A549 (cell line): Measurements from ENCODE around the gene ATP8A1. TPM values are rescaled to one million over a fixed set of nuclear protein-coding genes. Genes with fewer than 3 reads are reported as not detected.

Experiments used
- ATAC-seq, 2 experiments: fragments of 200-7000 bp in 1 of 2; fragments of >200 bp in 1 of 2; cut with Nextera tagmentation in 1 of 2; cut with Tn5 transposase in 1 of 2; 3 replicates each; pipeline versions ENCODE4 v1.8.0 to v1.9.1; 2018 to 2020; ENCODE audit warnings: mild to moderate bottlenecking in 1 of 2, moderate library complexity in 1 of 2
- CTCF ChIA-PET: fragments of 300-600 bp; sonication (Branson Sonifier 250); formaldehyde crosslinking; extraction: SDS; loops from one replicate; lab custom pipeline; 2021; ENCODE audit warnings: antibody characterized with exemption, inconsistent platforms; lab: Yijun Ruan, JAX
- POLR2A ChIA-PET: fragments of 350-600 bp; formaldehyde crosslinking; extraction: SDS; loops from one replicate; lab custom pipeline; 2021; ENCODE audit warnings: antibody characterized with exemption, inconsistent platforms; lab: Yijun Ruan, JAX
- DNase-seq, 2 experiments: peaks; one replicate each; pipeline versions ENCODE4 v3.0.0 to v3.0.0-alpha.2; 2011 to 2016; ENCODE audit warnings: low read depth in 1 of 2, low spot score in 1 of 2
- FAIRE-seq: peaks from 2 replicates; lab custom pipeline; 2011; peaks lifted over from hg19 to GRCh38; lab: Jason Lieb, UNC
- H3K27ac ChIP-seq, 2 experiments: fragments of >200 bp; sonication (Bioruptor Twin); formaldehyde crosslinking; 3 replicates each; pipeline ENCODE4 v1.5.1; 2016 to 2017
- H3K4me1 ChIP-seq: fragments of >200 bp; sonication (Bioruptor Twin); formaldehyde crosslinking; 3 replicates; pipeline ENCODE4 v1.6.1; 2016
- H3K4me2 ChIP-seq: fragments of >200 bp; sonication (Bioruptor Twin); formaldehyde crosslinking; 3 replicates; pipeline ENCODE4 v1.6.1; 2016
- H3K4me3 ChIP-seq: fragments of >200 bp; sonication (Bioruptor Twin); formaldehyde crosslinking; 3 replicates; pipeline ENCODE4 v1.5.1; 2016
- H3K9me3 ChIP-seq: fragments of >200 bp; sonication (Bioruptor Twin); formaldehyde crosslinking; 3 replicates; pipeline ENCODE4 v1.6.1; 2016
- ATOH8 ChIP-seq: fragments of 250-450 bp; sonication (Bioruptor Pico); IDR thresholded peaks from 2 replicates; pipeline ENCODE4 v1.5.0; 2020; ENCODE audit warnings: low read depth, mild to moderate bottlenecking, moderate library complexity
- BCL3 ChIP-seq: fragments of >200 bp; sonication (Bioruptor Twin); formaldehyde crosslinking; IDR thresholded peaks from 3 replicates; pipeline ENCODE4 v1.6.1; 2016
- BHLHE40 ChIP-seq: IDR thresholded peaks from 2 replicates; pipeline ENCODE4 v1.6.1; 2012; ENCODE audit warnings: low read depth, low read length, inconsistent platforms
- CBX8 ChIP-seq: fragments of 200-600 bp; sonication (generic); IDR thresholded peaks from 2 replicates; pipeline ENCODE4 v1.6.1; 2016
- CHD2 ChIP-seq: fragments of 150-350 bp; IDR thresholded peaks from 2 replicates; pipeline ENCODE4 v1.6.1; 2014; ENCODE audit warnings: low read length; ENCODE audit not compliant: partially characterized antibody
- CTCF ChIP-seq: fragments of >200 bp; sonication (Bioruptor Twin); formaldehyde crosslinking; IDR thresholded peaks from 3 replicates; pipeline ENCODE4 v1.5.1; 2016
- EHMT2 ChIP-seq: fragments of 200-600 bp; sonication (generic); IDR thresholded peaks from 2 replicates; pipeline ENCODE4 v1.6.1; 2016; ENCODE audit warnings: antibody characterized with exemption, low read depth, mild to moderate bottlenecking, moderate library complexity
- FOSB ChIP-seq: fragments of 250-450 bp; sonication (Bioruptor Pico); IDR thresholded peaks from 2 replicates; pipeline ENCODE4 v1.5.0; 2020; ENCODE audit warnings: mild to moderate bottlenecking, moderate library complexity
- HDAC2 ChIP-seq: fragments of 200-600 bp; sonication (generic); IDR thresholded peaks from 2 replicates; pipeline ENCODE4 v1.6.1; 2016
- HES2 ChIP-seq: fragments of >200 bp; sonication (Bioruptor Twin); formaldehyde crosslinking; IDR thresholded peaks from 2 replicates; pipeline ENCODE4 v1.6.1; 2016
- HEYL ChIP-seq: fragments of 250-450 bp; sonication (Bioruptor Pico); IDR thresholded peaks from 2 replicates; pipeline ENCODE4 v1.8.0; 2021; ENCODE audit warnings: mild to moderate bottlenecking, moderate library complexity
- HOXA7 ChIP-seq: fragments of 250-450 bp; sonication (Bioruptor Pico); IDR thresholded peaks from 2 replicates; pipeline ENCODE4 v1.5.0; 2020; ENCODE audit warnings: mild to moderate bottlenecking, moderate library complexity
- JUN ChIP-seq, 2 experiments: fragments of >200 bp; sonication (Bioruptor Twin); formaldehyde crosslinking; IDR thresholded peaks; 2 replicates in 1 of 2; 3 replicates in 1 of 2; pipeline ENCODE4 v1.6.1; 2016 to 2017
- JUNB ChIP-seq: fragments of >200 bp; sonication (Bioruptor Twin); formaldehyde crosslinking; IDR thresholded peaks from 2 replicates; pipeline ENCODE4 v1.6.1; 2016
- KDM1A ChIP-seq: fragments of 200-600 bp; sonication (generic); IDR thresholded peaks from 2 replicates; pipeline ENCODE4 v1.6.1; 2016; ENCODE audit warnings: low read depth, mild to moderate bottlenecking
- KDM5A ChIP-seq: fragments of 200-600 bp; sonication (generic); IDR thresholded peaks from 2 replicates; pipeline ENCODE4 v1.6.1; 2016; ENCODE audit warnings: antibody characterized with exemption, mild to moderate bottlenecking
- MAFK ChIP-seq: fragments of 450-650 bp; IDR thresholded peaks from 2 replicates; pipeline ENCODE4 v1.6.1; 2014; ENCODE audit not compliant: partially characterized antibody
- MAZ ChIP-seq: fragments of 150-350 bp; IDR thresholded peaks from 2 replicates; pipeline ENCODE4 v1.6.1; 2014; ENCODE audit warnings: antibody characterized with exemption, low read depth, low read length, borderline replicate concordance
- MYC ChIP-seq: IDR thresholded peaks from 2 replicates; pipeline ENCODE4 v1.6.1; 2012; ENCODE audit warnings: mild to moderate bottlenecking, inconsistent platforms, low read length, improper control_type of control experiment, borderline replicate concordance
- NFE2L2 ChIP-seq: fragments of 150-350 bp; conservative IDR thresholded peaks from 2 replicates; pipeline ENCODE4 v1.6.1; 2014; ENCODE audit warnings: low read length
- NPAS2 ChIP-seq: fragments of 250-450 bp; sonication (Bioruptor Pico); IDR thresholded peaks from 2 replicates; pipeline ENCODE4 v1.8.0; 2022; ENCODE audit warnings: mild to moderate bottlenecking, moderate library complexity, borderline replicate concordance
- NR3C1 ChIP-seq: fragments of >200 bp; sonication (Bioruptor Twin); formaldehyde crosslinking; IDR thresholded peaks from 3 replicates; pipeline ENCODE4 v1.6.1; 2017
- POLR2AphosphoS2 ChIP-seq: conservative IDR thresholded peaks from 2 replicates; pipeline ENCODE4 v1.6.1; 2012; ENCODE audit warnings: low read length, improper control_type of control experiment, inconsistent platforms
- RAD21 ChIP-seq, 2 experiments: fragments of >200 bp in 1 of 2; sonication (Bioruptor Twin) in 1 of 2; formaldehyde crosslinking in 1 of 2; IDR thresholded peaks in 1 of 2; conservative IDR thresholded peaks in 1 of 2; 2 replicates in 1 of 2; 3 replicates in 1 of 2; pipeline ENCODE4 v1.6.1; 2012 to 2018; ENCODE audit warnings: inconsistent platforms in 1 of 2
- RARB ChIP-seq: fragments of 250-450 bp; sonication (Bioruptor Pico); IDR thresholded peaks from 2 replicates; pipeline ENCODE4 v1.8.0; 2021; ENCODE audit warnings: mild to moderate bottlenecking, moderate library complexity
- RCOR1 ChIP-seq: fragments of 150-350 bp; IDR thresholded peaks from 2 replicates; pipeline ENCODE4 v1.6.1; 2014; ENCODE audit warnings: antibody characterized with exemption, low read length, low read depth
- RNF2 ChIP-seq: fragments of 200-600 bp; sonication (generic); IDR thresholded peaks from 2 replicates; pipeline ENCODE4 v1.6.1; 2016; ENCODE audit warnings: low read depth, mild to moderate bottlenecking, antibody characterized with exemption, moderate library complexity, borderline replicate concordance
- SMC3 ChIP-seq: fragments of >200 bp; sonication (Bioruptor Twin); formaldehyde crosslinking; IDR thresholded peaks from 3 replicates; pipeline ENCODE4 v1.6.1; 2018; ENCODE audit warnings: inconsistent platforms
- SREBF2 ChIP-seq: fragments of 450-650 bp; IDR thresholded peaks from 2 replicates; pipeline ENCODE4 v1.6.1; 2014; ENCODE audit warnings: mild to moderate bottlenecking, moderate library complexity
- ZC3H11A ChIP-seq: fragments of 450-650 bp; IDR thresholded peaks from 2 replicates; pipeline ENCODE4 v1.6.1; 2014; ENCODE audit warnings: antibody characterized with exemption, mild to moderate bottlenecking
- ZFP36 ChIP-seq: fragments of 450-650 bp; IDR thresholded peaks from 2 replicates; pipeline ENCODE4 v1.6.1; 2014; ENCODE audit warnings: borderline replicate concordance; ENCODE audit not compliant: partially characterized antibody
- WGBS: methylation state at CpG from one replicate; pipeline ENCODE4 v1.1.6; 2017; ENCODE audit errors: missing lambda C conversion rate; 5-methylcytosine and 5-hydroxymethylcytosine counted together
- polyA plus RNA-seq, 4 experiments: library from polyadenylated mRNA; depleted of rRNA in 3 of 4; stranded (reverse); fragments of >200 nt; fragmentation: RNase III in 1 of 4; extraction: RNeasy Plus Mini Kit Qiagen cat#74134 plus additional on column Dnase treatment in 1 of 4; gene quantifications; 2 replicates in 3 of 4; 3 replicates in 1 of 4; pipeline ENCODE4 v1.2.3, GENCODE V29; 2011 to 2017
- TF ChIP-seq, protein P1 (sequence below): fragments of 450-650 bp; IDR thresholded peaks from 2 replicates; pipeline ENCODE4 v1.6.1; 2014; ENCODE audit warnings: antibody characterized with exemption

The ATP8A1 gene
- polyA plus RNA-seq, 2 of the 4 experiments (the other 2 are of a cell fraction): 0.06 to 0.25 TPM

DNA sequence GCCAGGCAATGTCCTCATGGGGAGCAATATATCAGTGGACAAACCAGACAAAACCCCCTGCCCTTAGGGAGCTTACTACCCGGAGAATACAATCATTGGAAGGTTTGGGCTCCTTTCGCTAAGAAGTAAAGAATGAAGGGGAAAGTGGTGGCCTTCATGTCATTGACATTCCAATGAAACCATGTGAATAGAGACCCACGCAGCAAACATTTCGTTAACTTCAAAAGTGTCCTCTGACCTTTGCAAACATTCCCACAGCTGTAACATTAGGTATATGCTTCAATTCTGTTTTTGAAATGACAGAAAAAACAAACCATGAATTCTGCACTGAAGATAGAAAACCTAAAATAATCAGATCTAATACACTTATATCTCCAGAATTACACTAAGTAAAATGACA lies 7.0 kb downstream of the ATP8A1 start:
- CTCF ChIA-PET: no interaction called here
- no peak for DNase-seq
- POLR2A ChIA-PET: no interaction called here
- Histone ChIP-seq H3K4me1 (no peaks in the 10 kb centered on the region), H3K9me3 (no peaks in the 10 kb centered on the region), H3K4me3 (no peak overlapping the region), H3K4me2 (no peak overlapping the region), H3K27ac (no peak overlapping the region)
- no peak for TF ChIP-seq MYC
- TF ChIP-seq EHMT2: no peak
- no peak for TF ChIP-seq SREBF2
- TF ChIP-seq BHLHE40: no peak
- no peak for TF ChIP-seq POLR2AphosphoS2
- no peak for TF ChIP-seq JUN (IDR thresholded peaks at IDR 0.05)
- TF ChIP-seq SMC3: no peak
- TF ChIP-seq ZC3H11A: no peak
- no peak for TF ChIP-seq FOSB (CRISPR knock-in tag)
- no peak for TF ChIP-seq JUNB
- no peak for TF ChIP-seq RCOR1
- TF ChIP-seq KDM1A: no peak
- no peak for FAIRE-seq
- WGBS: 13% methylated on average over 4 of the region's 4 CpGs
- no peak for ATAC-seq

DNA sequence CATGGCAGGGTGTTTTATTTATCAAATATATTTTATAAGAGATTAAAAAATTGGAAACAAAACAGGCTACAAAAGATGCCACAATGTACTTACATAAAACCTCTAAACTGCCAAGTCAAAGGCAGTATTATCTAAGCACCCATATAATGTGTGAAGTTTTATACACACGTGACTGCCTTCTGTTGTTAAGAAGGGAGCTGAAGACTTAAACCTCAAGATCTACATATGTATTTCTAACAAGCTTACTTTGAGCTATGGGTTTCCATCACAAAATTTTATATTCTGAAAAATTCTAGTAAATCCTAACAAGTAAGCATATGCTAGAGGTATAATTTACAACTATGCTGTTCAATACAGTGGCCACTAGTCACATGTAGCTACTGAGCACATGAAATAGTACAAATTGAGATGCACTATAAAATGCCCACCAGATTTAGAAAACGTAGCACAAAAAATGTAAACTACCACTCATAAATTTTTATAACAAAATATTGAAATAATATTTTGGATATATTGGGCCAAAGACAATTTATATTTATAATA lies 9.8 kb downstream of the ATP8A1 start:
- DNase-seq (no peak), FAIRE-seq (no peak), ATAC-seq (no peak)
- H3K9me3 ChIP-seq: no peaks in the 10 kb centered on the region
- POLR2A ChIA-PET: no interaction called here
- TF ChIP-seq MAFK (no peak), KDM5A (no peak), HOXA7 (CRISPR knock-in tag) (no peak), BCL3 (no peak), RARB (CRISPR knock-in tag) (no peak), JUNB (no peak), ATOH8 (no peak), HEYL (CRISPR knock-in tag) (no peak), NR3C1 (no peak)
- no peak overlapping the region for H3K27ac ChIP-seq
- WGBS: 35% methylated on average over 2 of the region's 2 CpGs
- no peak overlapping the region for H3K4me3 ChIP-seq
- CTCF ChIA-PET: no interaction called here
- H3K4me1 ChIP-seq: no peaks in the 10 kb centered on the region
- H3K4me2 ChIP-seq: no peak overlapping the region

DNA sequence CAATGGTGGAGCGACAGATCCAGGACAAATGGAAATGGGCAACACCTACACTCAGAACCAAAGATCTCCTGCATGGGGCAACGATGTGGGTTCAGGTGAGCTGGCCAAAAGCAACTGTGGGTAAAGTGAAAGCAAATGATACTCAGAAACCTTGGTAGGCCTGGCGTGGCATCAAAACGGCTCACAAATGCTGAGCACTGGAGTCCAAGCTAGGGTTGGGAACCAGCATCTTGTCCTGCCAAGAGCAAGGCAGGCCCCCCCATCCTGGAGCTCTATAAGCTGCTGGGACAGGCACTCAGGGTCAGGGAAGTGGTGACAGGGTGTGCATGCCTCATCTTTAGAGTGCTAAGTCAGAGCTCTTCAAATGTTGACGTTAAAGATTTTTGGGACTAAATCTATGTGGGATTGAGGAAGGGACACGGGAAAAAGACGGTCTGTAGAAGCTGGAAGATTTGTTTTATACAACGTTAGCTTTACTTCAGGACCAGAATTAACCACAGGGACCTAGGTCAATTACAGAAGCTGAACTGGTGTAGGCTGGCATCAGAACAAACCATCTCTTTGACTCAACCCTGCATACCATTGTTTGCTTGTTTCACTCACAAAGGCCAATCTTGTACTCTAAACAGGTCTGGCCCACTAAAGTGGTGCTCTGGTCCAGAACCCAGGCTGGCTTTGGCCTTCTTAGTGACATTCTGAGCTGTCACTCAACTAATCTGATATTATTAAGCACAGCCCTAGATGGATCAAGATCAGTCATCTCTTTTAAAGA lies 10.7 kb downstream of the ATP8A1 start:
- WGBS: 50% methylated on average over 8 of the region's 8 CpGs
- ChIA-PET POLR2A (no interaction called here), CTCF (no interaction called here)
- Histone ChIP-seq H3K4me1 (no peaks in the 10 kb centered on the region), H3K27ac (no peak overlapping the region), H3K4me2 (no peak overlapping the region), H3K9me3 (no peaks in the 10 kb centered on the region), H3K4me3 (no peak overlapping the region)
- no peak for DNase-seq
- FAIRE-seq: no peak
- ATAC-seq: no peak
- TF ChIP-seq NPAS2 (CRISPR knock-in tag) (no peak), CHD2 (no peak), CBX8 (no peak), NR3C1 (no peak), NFE2L2 (no peak), RNF2 (no peak), HES2 (no peak), SREBF2 (no peak), RCOR1 (no peak), KDM1A (no peak), ZFP36 (no peak), CTCF (no peak), MAZ (no peak), RAD21 (conservative IDR thresholded peaks at IDR 0.05 in 1 of 2, IDR thresholded peaks at IDR 0.05 in 1 of 2) (no peak), HDAC2 (no peak)
- TF ChIP-seq, protein P1, sequence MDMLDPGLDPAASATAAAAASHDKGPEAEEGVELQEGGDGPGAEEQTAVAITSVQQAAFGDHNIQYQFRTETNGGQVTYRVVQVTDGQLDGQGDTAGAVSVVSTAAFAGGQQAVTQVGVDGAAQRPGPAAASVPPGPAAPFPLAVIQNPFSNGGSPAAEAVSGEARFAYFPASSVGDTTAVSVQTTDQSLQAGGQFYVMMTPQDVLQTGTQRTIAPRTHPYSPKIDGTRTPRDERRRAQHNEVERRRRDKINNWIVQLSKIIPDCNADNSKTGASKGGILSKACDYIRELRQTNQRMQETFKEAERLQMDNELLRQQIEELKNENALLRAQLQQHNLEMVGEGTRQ: no peak
